HCT116 (cell line): Measurements from ENCODE around the gene DMXL1. TPM values are rescaled to one million over a fixed set of nuclear protein-coding genes. Genes with fewer than 3 reads are reported as not detected.

Experiments
- ATAC-seq: fragments of 200-7000 bp; cut with Tn5 transposase; 2 replicates; pipeline ENCODE4 v1.9.1; 2020; ENCODE audit warnings: mild to moderate bottlenecking, moderate library complexity
- BruUV-seq: library from RNA; stranded (reverse); fragments of 400-500 nt; replicated peaks from 2 replicates; lab custom pipeline; 2021; lab: Mats Ljungman, UMichigan
- CTCF ChIA-PET: fragments of 300-600 bp; sonication (Branson Sonifier 250); formaldehyde crosslinking; loops from one replicate; lab custom pipeline; 2021; ENCODE audit warnings: antibody characterized with exemption; lab: Charles Lee
- POLR2A ChIA-PET: fragments of 300-600, 350-600 bp; sonication (Branson Sonifier 250); formaldehyde crosslinking; loops from one replicate; lab custom pipeline; 2021; ENCODE audit warnings: antibody characterized with exemption; lab: Charles Lee
- RAD21 ChIA-PET, 2 experiments: fragments of 300-600 bp; sonication (Branson Sonifier 250); formaldehyde crosslinking; loops; one replicate each; lab custom pipeline; 2023; ENCODE audit warnings: low total read pairs in 2 of 2; ENCODE audit not compliant: uncharacterized antibody in 2 of 2, unreplicated experiment in 2 of 2, low non-redundant PET in 1 of 2; lab: Charles Lee
- DNase-seq: peaks from one replicate; pipeline ENCODE4 v3.0.0-alpha.2; 2010; ENCODE audit warnings: low read depth, low spot score
- H2AFZ ChIP-seq: fragments of 200-600 bp; shearing (Covaris generic), sonication (generic); 2 replicates; pipeline ENCODE4 v1.6.1; 2017; ENCODE audit warnings: low read depth, mixed run types, mixed read lengths, antibody characterized with exemption, low read length; ENCODE audit not compliant: poor library complexity, severe bottlenecking
- H3K27ac ChIP-seq: 2 replicates; pipeline ENCODE4 v1.5.1; 2012; ENCODE audit warnings: low read depth, low read length
- H3K27me3 ChIP-seq: fragments of 200-600 bp; sonication (generic); 2 replicates; pipeline ENCODE4 v1.6.1; 2016; ENCODE audit warnings: mixed run types, low read length, mixed read lengths; ENCODE audit not compliant: insufficient read depth
- H3K36me3 ChIP-seq, 2 experiments: fragments of 200-500 bp in 1 of 2; fragments of 200-600 bp in 1 of 2; sonication (Bioruptor generic) in 1 of 2; sonication (generic) in 1 of 2; 2 replicates each; pipeline versions ENCODE4 v1.5.1 to v1.6.1; 2014 to 2016; ENCODE audit warnings: low read length in 2 of 2, inconsistent platforms in 1 of 2, mixed read lengths in 1 of 2, mixed run types in 1 of 2; ENCODE audit not compliant: insufficient read depth in 2 of 2, control insufficient read depth in 1 of 2
- H3K4me1 ChIP-seq, 2 experiments: fragments of 200-600 bp in 1 of 2; sonication (generic) in 1 of 2; 2 replicates each; pipeline versions ENCODE4 v1.5.1 to v1.6.1; 2012 to 2017; ENCODE audit warnings: low read length in 2 of 2, inconsistent platforms in 1 of 2, mild to moderate bottlenecking in 1 of 2, mixed read lengths in 1 of 2, mixed run types in 1 of 2, moderate library complexity in 1 of 2; ENCODE audit not compliant: insufficient read depth in 2 of 2, control insufficient read depth in 1 of 2
- H3K4me2 ChIP-seq: fragments of 200-600 bp; sonication (generic); 2 replicates; pipeline ENCODE4 v1.6.1; 2017; ENCODE audit warnings: mixed run types, low read length, mixed read lengths
- H3K4me3 ChIP-seq, 2 experiments: fragments of 200-600 bp in 1 of 2; sonication (generic) in 1 of 2; replicated peaks in 1 of 2; 2 replicates each; pipeline ENCODE4 v1.5.1; 2011 to 2016; ENCODE audit warnings: low read length in 2 of 2, control low read depth in 1 of 2, low read depth in 1 of 2, mild to moderate bottlenecking in 1 of 2, mixed read lengths in 1 of 2, mixed run types in 1 of 2
- H3K79me2 ChIP-seq: fragments of 200-600 bp; sonication (generic); 2 replicates; pipeline ENCODE4 v1.6.1; 2017; ENCODE audit warnings: mild to moderate bottlenecking, mixed run types, low read length, moderate library complexity, mixed read lengths; ENCODE audit not compliant: insufficient read depth
- H3K9ac ChIP-seq: fragments of 200-600 bp; sonication (generic); 2 replicates; pipeline ENCODE4 v1.6.1; 2016; ENCODE audit warnings: low read length, mixed read lengths
- H3K9me2 ChIP-seq: fragments of 200-600 bp; sonication (generic), shearing (Covaris generic); 2 replicates; pipeline ENCODE4 v1.6.1; 2017; ENCODE audit warnings: mixed run types, mild to moderate bottlenecking, moderate library complexity; ENCODE audit not compliant: insufficient read depth
- H3K9me3 ChIP-seq, 2 experiments: fragments of 200-500 bp in 1 of 2; fragments of 200-600 bp in 1 of 2; sonication (Bioruptor generic) in 1 of 2; sonication (generic) in 1 of 2; 2 replicates each; pipeline ENCODE4 v1.6.1; 2014 to 2017; ENCODE audit warnings: low read length in 2 of 2, mixed read lengths in 2 of 2, inconsistent platforms in 1 of 2, low read depth in 1 of 2, mild to moderate bottlenecking in 1 of 2, mixed run types in 1 of 2, moderate library complexity in 1 of 2; ENCODE audit not compliant: control insufficient read depth in 1 of 2, insufficient read depth in 1 of 2
- H4K20me1 ChIP-seq: fragments of 200-600 bp; sonication (generic), shearing (Covaris generic); 2 replicates; pipeline ENCODE4 v1.6.1; 2017; ENCODE audit warnings: mixed run types, mild to moderate bottlenecking, moderate library complexity; ENCODE audit not compliant: insufficient read depth
- CBX3 ChIP-seq: IDR thresholded peaks from 2 replicates; pipeline ENCODE4 v1.6.1; 2012; ENCODE audit warnings: low read depth
- CEBPB ChIP-seq: IDR thresholded peaks from 2 replicates; pipeline ENCODE4 v1.6.1; 2012; ENCODE audit warnings: low read depth
- ELF1 ChIP-seq: IDR thresholded peaks from 2 replicates; pipeline ENCODE4 v1.6.1; 2012; ENCODE audit warnings: low read depth, borderline replicate concordance
- EZH2 ChIP-seq: fragments of 200-600 bp; sonication (generic); IDR thresholded peaks from 2 replicates; pipeline ENCODE4 v1.6.1; 2017; ENCODE audit warnings: antibody characterized with exemption, mixed run types
- JUND ChIP-seq: IDR thresholded peaks from 2 replicates; pipeline ENCODE4 v1.6.1; 2012
- POLR2A ChIP-seq: IDR thresholded peaks from 2 replicates; pipeline ENCODE4 v1.7.0; 2011; ENCODE audit warnings: borderline replicate concordance; ENCODE audit not compliant: insufficient read depth, insufficient read length; ENCODE audit errors: extremely low read depth
- RAD21 ChIP-seq: IDR thresholded peaks from 2 replicates; pipeline ENCODE4 v1.6.1; 2012; ENCODE audit warnings: low read depth, mild to moderate bottlenecking
- SIN3A ChIP-seq: IDR thresholded peaks from 2 replicates; pipeline ENCODE4 v1.6.1; 2012; ENCODE audit warnings: low read depth
- SP1 ChIP-seq: IDR thresholded peaks from 2 replicates; pipeline ENCODE4 v1.6.1; 2012; ENCODE audit warnings: low read depth
- SRF ChIP-seq: IDR thresholded peaks from 2 replicates; pipeline ENCODE4 v1.6.1; 2012; ENCODE audit warnings: low read depth
- YY1 ChIP-seq: IDR thresholded peaks from 2 replicates; pipeline ENCODE4 v1.6.1; 2011; ENCODE audit warnings: low read length, low read depth, moderate library complexity, mild to moderate bottlenecking; ENCODE audit not compliant: insufficient replicate concordance; ENCODE audit errors: extremely low read depth
- ZFX ChIP-seq: fragments of 450-650 bp; IDR thresholded peaks from 2 replicates; pipeline ENCODE4 v1.6.1; 2017
- intact Hi-C: fragments of 100-400 bp; cut with micrococcal nuclease; formaldehyde crosslinking; loops from 2 replicates; pipeline ENCODE4 v1.10.0; 2022
- total RNA-seq: library from RNA; stranded (reverse); gene quantifications from one replicate; pipeline ENCODE4 v1.2.1, GENCODE V29; 2021; ENCODE audit not compliant: unreplicated experiment
- TF ChIP-seq, protein P1 (sequence below): IDR thresholded peaks from 2 replicates; pipeline ENCODE4 v1.6.1; 2011; ENCODE audit warnings: mild to moderate bottlenecking, low read length, moderate library complexity; ENCODE audit not compliant: insufficient replicate concordance; ENCODE audit errors: extremely low read depth
- TF ChIP-seq, protein P2 (sequence below): IDR thresholded peaks from 2 replicates; pipeline ENCODE4 v1.6.1; 2012
- TF ChIP-seq, protein P3 (sequence below): IDR thresholded peaks from 2 replicates; pipeline ENCODE4 v1.6.1; 2012; ENCODE audit warnings: low read depth

Gene DMXL1
- total RNA-seq, 1 experiment from 2014 or later = 21.1 TPM

DNA sequence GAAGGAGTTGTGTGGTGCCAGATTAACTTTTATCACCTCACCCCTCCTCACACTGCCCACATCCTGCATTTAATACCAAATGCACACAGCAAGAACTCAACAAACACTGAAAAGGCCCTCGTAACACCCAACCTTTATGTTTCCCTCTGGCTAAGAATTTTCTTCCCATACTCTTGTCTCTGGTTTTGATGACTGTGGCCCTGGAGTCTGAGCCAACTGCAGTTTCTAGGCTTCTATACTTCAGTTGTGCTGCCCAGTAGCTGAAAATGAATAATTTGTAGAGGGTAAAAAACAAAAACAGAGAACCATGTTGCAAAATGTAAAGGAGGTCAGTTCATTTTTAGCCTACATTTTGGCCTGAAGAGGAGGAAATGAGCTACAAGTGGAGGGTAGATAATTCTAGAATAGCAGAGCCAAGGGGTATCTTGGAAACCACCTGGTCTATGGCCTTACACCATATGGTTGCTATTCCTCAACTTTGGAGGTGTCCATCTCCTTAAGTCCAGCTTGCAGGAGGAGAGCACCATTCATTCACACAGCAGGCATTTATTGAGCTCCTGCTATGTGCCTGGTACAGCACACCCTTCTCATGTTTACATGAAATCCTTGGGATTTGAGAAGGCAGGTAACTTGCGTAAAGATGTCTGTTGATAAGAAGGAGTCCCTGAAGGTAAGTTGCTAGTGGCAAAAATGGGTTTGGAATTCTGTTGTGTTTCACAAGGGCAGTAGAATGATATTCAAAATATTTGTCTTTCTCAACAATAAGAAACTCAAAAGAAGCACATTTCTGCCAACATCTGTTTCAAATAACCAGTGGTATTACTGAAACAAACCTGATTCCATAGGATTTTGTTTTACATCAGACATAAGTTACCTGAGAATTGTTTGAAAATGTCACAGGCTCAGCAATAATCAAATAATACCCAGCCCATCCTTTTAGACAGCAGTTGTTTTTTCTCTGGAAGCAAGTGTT lies 201.2 kb downstream of the DMXL1 start:
- H4K20me1 ChIP-seq = no peaks in the 10 kb centered on the region
- no TSS peak for BruUV-seq
- peaks cover 8% of the 10 kb centered on the region; the same call in 1 of the 2 replicates for H3K79me2 ChIP-seq
- no peak for DNase-seq
- intact Hi-C loops = no loop called here
- H3K9ac ChIP-seq = no peak overlapping the region
- peaks cover 38 to 55% of the 10 kb centered on the region in 2 experiments for H3K4me1 ChIP-seq
- H3K9me3 ChIP-seq = no peaks in the 10 kb centered on the region
- ChIA-PET POLR2A (no interaction called here), RAD21 (no interaction called here), CTCF (no interaction called here)
- no peak overlapping the region for H3K4me3 ChIP-seq
- no peaks in the 10 kb centered on the region for H3K9me2 ChIP-seq
- H3K4me2 ChIP-seq = no peak overlapping the region
- H3K27ac ChIP-seq = no peak overlapping the region
- H2AFZ ChIP-seq = no peak overlapping the region
- no peaks in the 10 kb centered on the region for H3K27me3 ChIP-seq
- TF ChIP-seq EZH2 (no peak), YY1 (no peak), SIN3A (no peak), CEBPB (no peak), POLR2A (no peak), SP1 (no peak), ELF1 (no peak), CBX3 (no peak), RAD21 (no peak), ZFX (no peak), SRF (no peak), JUND (no peak)
- TF ChIP-seq, protein P1, sequence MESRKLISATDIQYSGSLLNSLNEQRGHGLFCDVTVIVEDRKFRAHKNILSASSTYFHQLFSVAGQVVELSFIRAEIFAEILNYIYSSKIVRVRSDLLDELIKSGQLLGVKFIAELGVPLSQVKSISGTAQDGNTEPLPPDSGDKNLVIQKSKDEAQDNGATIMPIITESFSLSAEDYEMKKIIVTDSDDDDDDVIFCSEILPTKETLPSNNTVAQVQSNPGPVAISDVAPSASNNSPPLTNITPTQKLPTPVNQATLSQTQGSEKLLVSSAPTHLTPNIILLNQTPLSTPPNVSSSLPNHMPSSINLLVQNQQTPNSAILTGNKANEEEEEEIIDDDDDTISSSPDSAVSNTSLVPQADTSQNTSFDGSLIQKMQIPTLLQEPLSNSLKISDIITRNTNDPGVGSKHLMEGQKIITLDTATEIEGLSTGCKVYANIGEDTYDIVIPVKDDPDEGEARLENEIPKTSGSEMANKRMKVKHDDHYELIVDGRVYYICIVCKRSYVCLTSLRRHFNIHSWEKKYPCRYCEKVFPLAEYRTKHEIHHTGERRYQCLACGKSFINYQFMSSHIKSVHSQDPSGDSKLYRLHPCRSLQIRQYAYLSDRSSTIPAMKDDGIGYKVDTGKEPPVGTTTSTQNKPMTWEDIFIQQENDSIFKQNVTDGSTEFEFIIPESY = no peak
- TF ChIP-seq, protein P2, sequence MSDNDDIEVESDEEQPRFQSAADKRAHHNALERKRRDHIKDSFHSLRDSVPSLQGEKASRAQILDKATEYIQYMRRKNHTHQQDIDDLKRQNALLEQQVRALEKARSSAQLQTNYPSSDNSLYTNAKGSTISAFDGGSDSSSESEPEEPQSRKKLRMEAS = no peak
- TF ChIP-seq, protein P3, sequence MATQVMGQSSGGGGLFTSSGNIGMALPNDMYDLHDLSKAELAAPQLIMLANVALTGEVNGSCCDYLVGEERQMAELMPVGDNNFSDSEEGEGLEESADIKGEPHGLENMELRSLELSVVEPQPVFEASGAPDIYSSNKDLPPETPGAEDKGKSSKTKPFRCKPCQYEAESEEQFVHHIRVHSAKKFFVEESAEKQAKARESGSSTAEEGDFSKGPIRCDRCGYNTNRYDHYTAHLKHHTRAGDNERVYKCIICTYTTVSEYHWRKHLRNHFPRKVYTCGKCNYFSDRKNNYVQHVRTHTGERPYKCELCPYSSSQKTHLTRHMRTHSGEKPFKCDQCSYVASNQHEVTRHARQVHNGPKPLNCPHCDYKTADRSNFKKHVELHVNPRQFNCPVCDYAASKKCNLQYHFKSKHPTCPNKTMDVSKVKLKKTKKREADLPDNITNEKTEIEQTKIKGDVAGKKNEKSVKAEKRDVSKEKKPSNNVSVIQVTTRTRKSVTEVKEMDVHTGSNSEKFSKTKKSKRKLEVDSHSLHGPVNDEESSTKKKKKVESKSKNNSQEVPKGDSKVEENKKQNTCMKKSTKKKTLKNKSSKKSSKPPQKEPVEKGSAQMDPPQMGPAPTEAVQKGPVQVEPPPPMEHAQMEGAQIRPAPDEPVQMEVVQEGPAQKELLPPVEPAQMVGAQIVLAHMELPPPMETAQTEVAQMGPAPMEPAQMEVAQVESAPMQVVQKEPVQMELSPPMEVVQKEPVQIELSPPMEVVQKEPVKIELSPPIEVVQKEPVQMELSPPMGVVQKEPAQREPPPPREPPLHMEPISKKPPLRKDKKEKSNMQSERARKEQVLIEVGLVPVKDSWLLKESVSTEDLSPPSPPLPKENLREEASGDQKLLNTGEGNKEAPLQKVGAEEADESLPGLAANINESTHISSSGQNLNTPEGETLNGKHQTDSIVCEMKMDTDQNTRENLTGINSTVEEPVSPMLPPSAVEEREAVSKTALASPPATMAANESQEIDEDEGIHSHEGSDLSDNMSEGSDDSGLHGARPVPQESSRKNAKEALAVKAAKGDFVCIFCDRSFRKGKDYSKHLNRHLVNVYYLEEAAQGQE = no peak
- no peak for ATAC-seq
- no peaks in the 10 kb centered on the region for H3K36me3 ChIP-seq
